SK-N-SH (cell line): Measurements from ENCODE around the gene OVOL1.

Source experiments
- JUND ChIP-seq: IDR thresholded peaks from 2 replicates; pipeline ENCODE4 v1.4.0; 2012
- RXRA ChIP-seq: IDR thresholded peaks from 2 replicates; pipeline ENCODE4 v1.4.0; 2012; ENCODE audit warnings: low read depth, mild to moderate bottlenecking, borderline replicate concordance
- TAF1 ChIP-seq: IDR thresholded peaks from 2 replicates; pipeline ENCODE4 v1.6.1; 2012; ENCODE audit warnings: low read depth, mild to moderate bottlenecking, low read length, moderate library complexity, borderline replicate concordance
- ZBTB33 ChIP-seq: IDR thresholded peaks from 2 replicates; pipeline ENCODE4 v1.4.0; 2012; ENCODE audit warnings: low read depth, borderline replicate concordance
- TF ChIP-seq, protein P1 (sequence below): fragments of 200-600 bp; sonication (generic); IDR thresholded peaks from 2 replicates; pipeline ENCODE4 v1.6.1; 2017; ENCODE audit warnings: antibody characterized with exemption, mild to moderate bottlenecking, moderate library complexity

- TF ChIP-seq JUND, result no peak
- TF ChIP-seq ZBTB33, result no peak
- no peak for TF ChIP-seq TAF1
- no peak for TF ChIP-seq RXRA
- TF ChIP-seq, protein P1, sequence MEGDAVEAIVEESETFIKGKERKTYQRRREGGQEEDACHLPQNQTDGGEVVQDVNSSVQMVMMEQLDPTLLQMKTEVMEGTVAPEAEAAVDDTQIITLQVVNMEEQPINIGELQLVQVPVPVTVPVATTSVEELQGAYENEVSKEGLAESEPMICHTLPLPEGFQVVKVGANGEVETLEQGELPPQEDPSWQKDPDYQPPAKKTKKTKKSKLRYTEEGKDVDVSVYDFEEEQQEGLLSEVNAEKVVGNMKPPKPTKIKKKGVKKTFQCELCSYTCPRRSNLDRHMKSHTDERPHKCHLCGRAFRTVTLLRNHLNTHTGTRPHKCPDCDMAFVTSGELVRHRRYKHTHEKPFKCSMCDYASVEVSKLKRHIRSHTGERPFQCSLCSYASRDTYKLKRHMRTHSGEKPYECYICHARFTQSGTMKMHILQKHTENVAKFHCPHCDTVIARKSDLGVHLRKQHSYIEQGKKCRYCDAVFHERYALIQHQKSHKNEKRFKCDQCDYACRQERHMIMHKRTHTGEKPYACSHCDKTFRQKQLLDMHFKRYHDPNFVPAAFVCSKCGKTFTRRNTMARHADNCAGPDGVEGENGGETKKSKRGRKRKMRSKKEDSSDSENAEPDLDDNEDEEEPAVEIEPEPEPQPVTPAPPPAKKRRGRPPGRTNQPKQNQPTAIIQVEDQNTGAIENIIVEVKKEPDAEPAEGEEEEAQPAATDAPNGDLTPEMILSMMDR, result peak; percentile 91
Observed at GRCh38 chr11:65817835-65818680, 31.2 kb downstream of the OVOL1 start.
